Neural progenitor cell (in vitro differentiated cells): ENCODE data around the gene EOLA1. TPM values are rescaled to one million over a fixed set of nuclear protein-coding genes. Genes with fewer than 3 reads are reported as not detected.
"Not testable (repeated sequence)": the region's sequence is repeated elsewhere in the genome, so short reads cannot be mapped to it uniquely, and the experiment has no call there.

Source experiments
- DNase-seq: peaks from one replicate; pipeline ENCODE4 v3.0.0-alpha.2; 2016; ENCODE audit warnings: low spot score
- H2AFZ ChIP-seq: fragments of 200-600 bp; sonication (generic); replicated peaks from 2 replicates; pipeline ENCODE4 v1.6.1; 2016; ENCODE audit warnings: antibody characterized with exemption
- H3F3A ChIP-seq: fragments of 200-600 bp; sonication (generic); 2 replicates; pipeline ENCODE4 v1.6.1; 2016; ENCODE audit warnings: antibody characterized with exemption, low read depth
- H3K27ac ChIP-seq: fragments of 200-600 bp; sonication (generic); 2 replicates; pipeline ENCODE4 v1.5.1; 2016; ENCODE audit warnings: mild to moderate bottlenecking
- H3K27me3 ChIP-seq: fragments of 200-600 bp; sonication (generic); 2 replicates; pipeline ENCODE4 v1.6.1; 2016; ENCODE audit warnings: mild to moderate bottlenecking, moderate library complexity
- H3K36me3 ChIP-seq: fragments of 200-600 bp; sonication (generic); 2 replicates; pipeline ENCODE4 v1.5.1; 2016
- H3K4me1 ChIP-seq: fragments of 200-600 bp; sonication (generic); 2 replicates; pipeline ENCODE4 v1.6.1; 2016; ENCODE audit warnings: mixed run types
- H3K4me2 ChIP-seq: fragments of 200-600 bp; sonication (generic); 2 replicates; pipeline ENCODE4 v1.6.1; 2016
- H3K4me3 ChIP-seq: fragments of 200-600 bp; sonication (generic); 2 replicates; pipeline ENCODE4 v1.5.1; 2016
- H3K79me2 ChIP-seq: fragments of 200-600 bp; sonication (generic); 2 replicates; pipeline ENCODE4 v1.6.1; 2016; ENCODE audit warnings: low read depth
- H3K9ac ChIP-seq: fragments of 200-600 bp; sonication (generic); 2 replicates; pipeline ENCODE4 v1.6.1; 2016
- H3K9me3 ChIP-seq: fragments of 200-600 bp; sonication (generic); 2 replicates; pipeline ENCODE4 v1.5.1; 2016; ENCODE audit warnings: low read depth
- H4K20me1 ChIP-seq: fragments of 200-600 bp; sonication (generic); 2 replicates; pipeline ENCODE4 v1.6.1; 2016; ENCODE audit warnings: low read depth
- H3K27ac Mint-ChIP-seq: 3 replicates; pipeline ENCODE4 v1.8.0; 2021; ENCODE audit warnings: mixed read lengths
- H3K27me3 Mint-ChIP-seq: 2 replicates; pipeline ENCODE4 v1.8.0; 2022; ENCODE audit warnings: low read depth, mild to moderate bottlenecking, inconsistent platforms, moderate library complexity, mixed read lengths; ENCODE audit not compliant: insufficient read depth
- H3K36me3 Mint-ChIP-seq: 3 replicates; pipeline ENCODE4 v1.8.0; 2021; ENCODE audit warnings: mixed read lengths
- H3K4me1 Mint-ChIP-seq: 3 replicates; pipeline ENCODE4 v1.8.0; 2021; ENCODE audit warnings: mixed read lengths
- H3K4me3 Mint-ChIP-seq: 3 replicates; pipeline ENCODE4 v1.8.0; 2021; ENCODE audit warnings: mild to moderate bottlenecking, moderate library complexity, mixed read lengths
- H3K9me3 Mint-ChIP-seq: 3 replicates; pipeline ENCODE4 v1.8.0; 2020; ENCODE audit warnings: mixed read lengths
- CTCF ChIP-seq: fragments of 200-600 bp; sonication (generic); IDR thresholded peaks from 2 replicates; pipeline ENCODE4 v1.5.1; 2017; ENCODE audit warnings: antibody characterized with exemption, mild to moderate bottlenecking
- EZH2 ChIP-seq: fragments of 200-600 bp; sonication (generic); IDR thresholded peaks from 2 replicates; pipeline ENCODE4 v1.6.1; 2017; ENCODE audit warnings: antibody characterized with exemption, mild to moderate bottlenecking, moderate library complexity
- EZH2phosphoT487 ChIP-seq: fragments of 200-600 bp; sonication (generic); IDR thresholded peaks from 2 replicates; pipeline ENCODE4 v1.6.1; 2017; ENCODE audit warnings: antibody characterized with exemption
- total RNA-seq: library from RNA; depleted of rRNA; stranded (reverse); fragments of >200 nt; gene quantifications from 2 replicates; pipeline ENCODE4 v1.2.3, GENCODE V29; 2015; ENCODE audit warnings: low replicate concordance

Gene EOLA1
- total RNA-seq, 1 donor from 2014 or later = 3.5 TPM

GRCh38 chrX:149521438-149521837 lies 19.4 kb upstream of the EOLA1 start:
- Histone ChIP-seq H3K36me3 (no peaks in the 10 kb centered on the region), H3K27me3 (no peaks in the 10 kb centered on the region)
- H3K9me3 Mint-ChIP-seq = peaks cover 12% of the 10 kb centered on the region

GRCh38 chrX:149522916-149523315 lies 17.9 kb upstream of the EOLA1 start:
- Mint-ChIP-seq H3K36me3 (no peaks in the 10 kb centered on the region), H3K27me3 (peaks cover 5% of the 10 kb centered on the region), H3K9me3 (peaks cover 6% of the 10 kb centered on the region), H3K4me3 (no peak overlapping the region), H3K4me1 (peaks cover 8% of the 10 kb centered on the region), H3K27ac (no peak overlapping the region)
- Histone ChIP-seq H3F3A (peaks cover 6% of the 10 kb centered on the region), H3K36me3 (no peaks in the 10 kb centered on the region), H3K9ac (no peak overlapping the region), H4K20me1 (no peaks in the 10 kb centered on the region), H2AFZ (no peak overlapping the region), H3K4me3 (no peak overlapping the region), H3K9me3 (no peaks in the 10 kb centered on the region), H3K4me2 (no peak overlapping the region), H3K79me2 (no peaks in the 10 kb centered on the region), H3K27ac (no peak overlapping the region), H3K4me1 (no peaks in the 10 kb centered on the region), H3K27me3 (no peaks in the 10 kb centered on the region)
- TF ChIP-seq CTCF (no peak), EZH2 (no peak), EZH2phosphoT487 (no peak)
- DNase-seq = no peak

More at GRCh38 chrX:149521438-149521837, 19.4 kb upstream of the EOLA1 start:
- no peak for DNase-seq
- Histone ChIP-seq H3K4me1 (no peaks in the 10 kb centered on the region), H2AFZ (no peak overlapping the region), H3K9me3 (no peaks in the 10 kb centered on the region), H3K4me3 (no peak overlapping the region), H3K79me2 (no peaks in the 10 kb centered on the region), H3K4me2 (no peak overlapping the region), H3F3A (peaks cover 6% of the 10 kb centered on the region), H4K20me1 (no peaks in the 10 kb centered on the region), H3K9ac (no peak overlapping the region), H3K27ac (no peak overlapping the region)
- H3K36me3 Mint-ChIP-seq = no peaks in the 10 kb centered on the region
- no peak overlapping the region for H3K4me3 Mint-ChIP-seq
- peaks cover 5% of the 10 kb centered on the region for H3K27me3 Mint-ChIP-seq
- peaks cover 6% of the 10 kb centered on the region for H3K4me1 Mint-ChIP-seq
- no peak overlapping the region for H3K27ac Mint-ChIP-seq
- TF ChIP-seq EZH2phosphoT487 (no peak), EZH2 (no peak), CTCF (no peak)

DNA sequence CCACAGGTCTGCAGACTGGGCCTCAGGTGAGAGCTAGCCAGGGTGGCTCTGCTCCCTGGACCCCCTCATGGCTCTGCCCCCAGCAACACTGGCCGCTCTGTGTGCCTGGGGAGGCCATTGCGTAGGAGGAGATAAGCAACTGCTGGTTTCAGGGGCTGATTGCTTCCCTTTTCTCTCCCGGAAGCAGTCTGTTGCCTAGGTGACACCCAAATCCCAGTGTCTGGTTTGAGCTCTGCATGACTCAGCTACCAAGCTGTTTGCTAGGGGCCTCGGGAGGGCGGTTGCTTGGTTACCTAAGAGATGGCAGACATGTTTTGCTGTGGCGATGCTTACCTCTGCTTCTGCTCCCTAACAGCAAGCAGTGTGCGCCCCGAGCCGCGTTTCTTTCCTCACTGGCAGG lies 15.4 kb upstream of the EOLA1 start:
- H3K36me3 ChIP-seq, H2AFZ ChIP-seq, H3K9ac ChIP-seq, H3K4me1 Mint-ChIP-seq, H3K27ac Mint-ChIP-seq, H3K4me2 ChIP-seq, H3K9me3 Mint-ChIP-seq, H3K4me3 ChIP-seq, H3K27me3 Mint-ChIP-seq, H3F3A ChIP-seq, H4K20me1 ChIP-seq, H3K4me3 Mint-ChIP-seq, H3K79me2 ChIP-seq, H3K36me3 Mint-ChIP-seq, H3K9me3 ChIP-seq, H3K4me1 ChIP-seq, H3K27ac ChIP-seq, H3K27me3 ChIP-seq: not testable (repeated sequence)
- DNase-seq = peak; percentile 25

- H3K9ac ChIP-seq, H3K9me3 Mint-ChIP-seq: not testable (repeated sequence)
Observed at GRCh38 chrX:149525903-149526302, 14.9 kb upstream of the EOLA1 start.

GRCh38 chrX:149526318-149527033 lies 14.3 kb upstream of the EOLA1 start:
- not testable (repeated sequence) for H3K27ac ChIP-seq, H4K20me1 ChIP-seq, H3K9me3 Mint-ChIP-seq, DNase-seq, H3K27me3 ChIP-seq, H3K4me3 Mint-ChIP-seq, H3K79me2 ChIP-seq, H3K9me3 ChIP-seq, H3K4me3 ChIP-seq, H3K36me3 ChIP-seq, H3F3A ChIP-seq, H3K27ac Mint-ChIP-seq, H3K9ac ChIP-seq, H2AFZ ChIP-seq, H3K4me1 ChIP-seq, H3K36me3 Mint-ChIP-seq, H3K4me2 ChIP-seq, H3K27me3 Mint-ChIP-seq, H3K4me1 Mint-ChIP-seq

More at GRCh38 chrX:149525903-149526302, 14.9 kb upstream of the EOLA1 start:
- H2AFZ ChIP-seq, H3K27me3 ChIP-seq, H3K27ac ChIP-seq, H3F3A ChIP-seq, H4K20me1 ChIP-seq, H3K4me3 Mint-ChIP-seq, H3K9me3 ChIP-seq, H3K4me3 ChIP-seq, H3K36me3 Mint-ChIP-seq, H3K36me3 ChIP-seq, DNase-seq, H3K27me3 Mint-ChIP-seq, H3K4me1 ChIP-seq, H3K27ac Mint-ChIP-seq, H3K4me1 Mint-ChIP-seq, H3K4me2 ChIP-seq, H3K79me2 ChIP-seq: not testable (repeated sequence)
